Ectodermal cell (in vitro differentiated cells): ENCODE measurements around the gene MYO15A.

Experiments used
- H3K27ac ChIP-seq: 2 replicates; pipeline ENCODE4 v1.7.0; 2013; ENCODE audit warnings: mild to moderate bottlenecking, low read depth, low read length; ENCODE audit not compliant: insufficient read depth, poor library complexity, severe bottlenecking
- H3K27me3 ChIP-seq: 2 replicates; pipeline ENCODE4 v1.7.0; 2013; ENCODE audit warnings: mild to moderate bottlenecking, low read length; ENCODE audit not compliant: insufficient read depth, control insufficient read depth, poor library complexity, severe bottlenecking
- H3K36me3 ChIP-seq: one replicate; pipeline ENCODE4 v1.7.0; 2013; ENCODE audit warnings: low read length; ENCODE audit not compliant: control insufficient read depth, insufficient read depth
- H3K4me1 ChIP-seq: one replicate; pipeline ENCODE4 v1.7.0; 2013; ENCODE audit warnings: low read length; ENCODE audit not compliant: control insufficient read depth, insufficient read depth
- H3K4me3 ChIP-seq: 2 replicates; pipeline ENCODE4 v1.7.0; 2013; ENCODE audit warnings: low read depth, low read length, control low read depth; ENCODE audit not compliant: insufficient read depth
- H3K9me3 ChIP-seq: 2 replicates; pipeline ENCODE4 v1.7.0; 2013; ENCODE audit warnings: mild to moderate bottlenecking, low read length, moderate library complexity; ENCODE audit not compliant: control insufficient read depth
- WGBS, 2 experiments: methylation state at CpG; one replicate each; pipeline ENCODE4 v1.1.7; 2013; ENCODE audit warnings: missing lambda C conversion rate in 2 of 2; 5-methylcytosine and 5-hydroxymethylcytosine counted together

Gene MYO15A

DNA sequence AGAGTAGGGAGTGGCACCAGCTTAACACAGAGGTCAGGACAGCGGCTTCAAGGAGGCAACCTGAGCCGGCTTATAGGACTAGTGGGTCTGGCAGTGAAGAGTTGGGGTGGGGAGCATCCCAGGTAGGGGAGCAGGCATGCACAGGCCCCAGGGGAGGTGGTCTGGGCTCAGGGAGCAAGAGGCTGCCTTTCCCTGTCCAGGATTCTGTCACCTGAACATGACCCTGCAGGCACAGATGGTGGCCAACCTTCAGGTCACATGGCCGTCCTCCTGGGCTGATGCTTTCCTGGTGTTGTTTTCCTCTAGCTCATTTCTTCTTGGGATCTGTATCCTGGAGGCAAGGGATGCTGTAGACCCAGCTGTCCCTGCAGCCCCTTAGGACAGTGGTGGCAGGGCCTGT lies 3.5 kb upstream of the MYO15A start:
- H3K4me1 ChIP-seq = no peaks in the 10 kb centered on the region
- 94 to 96% methylated on average over 3 of the region's 3 CpGs for WGBS, 2 experiments
- H3K9me3 ChIP-seq = no peaks in the 10 kb centered on the region
- H3K27ac ChIP-seq = no peak overlapping the region
- no peaks in the 10 kb centered on the region for H3K36me3 ChIP-seq
- H3K4me3 ChIP-seq = no peak overlapping the region
- no peaks in the 10 kb centered on the region for H3K27me3 ChIP-seq

DNA sequence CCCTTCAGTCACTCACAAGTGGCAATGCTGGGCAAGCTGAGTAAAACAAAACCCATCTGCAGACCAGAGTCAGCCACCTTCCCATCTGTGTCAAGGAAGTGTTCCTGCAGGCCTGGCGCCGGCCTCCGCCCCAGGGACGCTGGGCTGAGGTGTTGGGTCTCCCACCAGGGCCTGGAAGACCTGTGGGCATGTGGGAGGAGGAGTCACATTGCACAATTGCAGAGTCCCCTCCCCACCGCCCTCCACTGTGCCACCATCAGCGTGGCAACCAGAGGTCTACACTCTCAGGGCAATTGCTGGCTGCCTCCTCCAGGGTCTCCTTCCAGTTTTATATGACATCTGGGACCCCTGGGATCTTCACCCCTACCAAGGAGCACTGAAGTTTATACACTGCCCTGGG lies 3.0 kb upstream of the MYO15A start:
- 83 to 86% methylated on average over 6 of the region's 6 CpGs for WGBS, 2 experiments

DNA sequence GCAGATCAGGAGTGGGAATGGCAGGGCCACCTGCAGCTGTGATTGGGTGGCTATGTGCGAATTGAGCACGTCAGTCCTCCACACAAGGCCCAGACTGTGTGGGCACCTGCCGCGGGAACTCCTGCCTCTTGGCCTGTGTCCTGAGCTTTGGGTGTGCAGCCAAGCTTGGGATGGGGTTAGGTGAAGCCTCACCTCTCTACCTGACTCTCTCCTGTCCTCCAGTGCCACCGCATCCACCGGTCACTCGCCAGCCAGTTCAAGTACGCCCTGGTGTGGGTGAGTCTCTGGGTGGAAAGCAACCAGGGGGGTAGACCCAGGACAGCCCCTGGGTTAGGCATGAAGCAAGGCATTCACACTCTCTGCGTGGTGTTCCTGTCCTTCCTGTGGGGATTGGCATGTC lies 2.3 kb upstream of the MYO15A start:
- no peaks in the 10 kb centered on the region for H3K36me3 ChIP-seq
- H3K4me3 ChIP-seq = no peak overlapping the region
- no peaks in the 10 kb centered on the region for H3K4me1 ChIP-seq
- H3K27me3 ChIP-seq = no peaks in the 10 kb centered on the region
- WGBS, 2 experiments = 93 to 97% methylated on average over 9 of the region's 9 CpGs
- H3K9me3 ChIP-seq = no peaks in the 10 kb centered on the region
- no peak overlapping the region for H3K27ac ChIP-seq

More for the DNA sequence above, 3.0 kb upstream of the MYO15A start:
- Histone ChIP-seq H3K4me3 (no peak overlapping the region), H3K36me3 (no peaks in the 10 kb centered on the region), H3K4me1 (no peaks in the 10 kb centered on the region), H3K27ac (no peak overlapping the region), H3K9me3 (no peaks in the 10 kb centered on the region), H3K27me3 (no peaks in the 10 kb centered on the region)

- Histone ChIP-seq H3K27me3 (no peaks in the 10 kb centered on the region), H3K9me3 (no peaks in the 10 kb centered on the region), H3K4me1 (peaks cover 8% of the 10 kb centered on the region), H3K4me3 (no peak overlapping the region), H3K27ac (no peak overlapping the region), H3K36me3 (no peaks in the 10 kb centered on the region)
- 91 to 94% methylated on average over 14 of the region's 14 CpGs for WGBS, 2 experiments
These were observed 1.3 kb upstream of the MYO15A start for GRCh38 chr17:18107061-18107790.

- Histone ChIP-seq H3K9me3 (no peaks in the 10 kb centered on the region), H3K4me3 (no peak overlapping the region), H3K27ac (no peak overlapping the region), H3K27me3 (no peaks in the 10 kb centered on the region), H3K36me3 (no peaks in the 10 kb centered on the region), H3K4me1 (peaks cover 9% of the 10 kb centered on the region)
- WGBS, 2 experiments = 94 to 95% methylated on average over 6 of the region's 6 CpGs
These were observed 585 bp upstream of the MYO15A start for GRCh38 chr17:18107971-18108370.

GRCh38 chr17:18109935-18110485 lies 1.5 kb downstream of the MYO15A start:
- H3K4me3 ChIP-seq = no peak overlapping the region
- H3K27me3 ChIP-seq = no peaks in the 10 kb centered on the region
- no peaks in the 10 kb centered on the region for H3K9me3 ChIP-seq
- WGBS, 2 experiments = 83% methylated on average over 9 to 10 of the region's 10 CpGs
- H3K36me3 ChIP-seq = no peaks in the 10 kb centered on the region
- H3K27ac ChIP-seq = no peak overlapping the region
- H3K4me1 ChIP-seq = peaks cover 9% of the 10 kb centered on the region

DNA sequence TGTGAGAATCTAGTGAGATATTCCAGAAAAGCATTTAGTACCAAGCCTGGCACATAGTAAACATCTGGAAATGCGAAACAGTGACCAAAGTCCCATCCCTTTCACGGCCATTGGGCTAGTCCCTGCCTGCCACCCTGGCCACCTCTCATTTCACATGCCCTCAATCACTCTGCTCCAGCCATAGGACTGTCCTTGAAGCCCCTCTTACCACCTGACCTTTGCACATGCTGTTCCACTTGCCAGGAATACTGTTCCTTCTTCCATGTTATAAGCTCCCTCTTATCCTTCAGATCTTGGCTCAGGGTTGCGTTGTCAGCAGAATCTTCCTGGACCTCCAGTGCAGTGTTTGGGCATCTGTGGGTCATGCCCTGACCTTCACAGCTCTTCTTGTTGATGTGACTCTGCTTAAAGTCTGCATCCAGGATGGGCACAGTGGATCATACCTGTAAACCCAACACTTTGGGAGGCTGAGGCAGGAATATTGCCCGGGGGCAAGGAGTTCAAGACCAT lies 2.1 kb downstream of the MYO15A start:
- WGBS, 2 experiments = 72% methylated on average over 4 of the region's 4 CpGs
- no peak overlapping the region for H3K4me3 ChIP-seq
- no peaks in the 10 kb centered on the region for H3K9me3 ChIP-seq
- no peaks in the 10 kb centered on the region for H3K27me3 ChIP-seq
- no peaks in the 10 kb centered on the region for H3K36me3 ChIP-seq
- H3K4me1 ChIP-seq = peaks cover 9% of the 10 kb centered on the region
- no peak overlapping the region for H3K27ac ChIP-seq

DNA sequence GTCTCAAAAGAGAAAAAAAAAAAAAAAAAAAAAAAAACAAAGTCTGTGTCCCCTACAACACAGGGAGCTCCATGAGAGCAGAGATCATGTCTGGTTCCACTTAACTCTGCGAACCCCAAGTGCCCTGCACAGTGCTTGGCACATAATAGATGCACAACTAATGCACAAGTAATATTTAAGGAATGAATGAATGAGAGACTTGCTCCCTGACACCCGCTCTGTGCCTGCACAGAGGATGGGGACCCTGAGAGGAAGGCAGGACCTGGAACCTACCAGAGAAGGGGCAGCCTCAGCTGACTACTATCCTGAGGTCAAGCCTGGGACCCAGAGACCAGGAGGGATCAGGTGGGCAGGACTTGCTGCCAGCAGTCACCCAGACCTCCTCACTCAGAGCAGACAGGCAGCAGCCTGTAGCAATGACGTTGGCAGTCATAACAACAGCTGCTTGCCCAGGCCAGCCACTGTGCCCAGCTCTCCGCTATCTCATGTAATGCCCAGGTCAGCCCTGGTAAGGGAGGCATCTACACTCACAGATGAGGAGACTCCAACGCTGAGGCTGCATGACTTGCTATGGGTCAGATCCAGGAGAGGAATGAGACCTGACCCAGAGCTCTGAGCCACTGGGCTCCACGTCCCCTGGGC lies 2.9 kb downstream of the MYO15A start:
- no peak overlapping the region for H3K27ac ChIP-seq
- H3K9me3 ChIP-seq = no peaks in the 10 kb centered on the region
- H3K4me3 ChIP-seq = no peak overlapping the region
- no peaks in the 10 kb centered on the region for H3K36me3 ChIP-seq
- H3K27me3 ChIP-seq = no peaks in the 10 kb centered on the region
- WGBS, 2 experiments = 86 to 91% methylated on average over 6 of the region's 6 CpGs
- H3K4me1 ChIP-seq = peaks cover 9% of the 10 kb centered on the region

DNA sequence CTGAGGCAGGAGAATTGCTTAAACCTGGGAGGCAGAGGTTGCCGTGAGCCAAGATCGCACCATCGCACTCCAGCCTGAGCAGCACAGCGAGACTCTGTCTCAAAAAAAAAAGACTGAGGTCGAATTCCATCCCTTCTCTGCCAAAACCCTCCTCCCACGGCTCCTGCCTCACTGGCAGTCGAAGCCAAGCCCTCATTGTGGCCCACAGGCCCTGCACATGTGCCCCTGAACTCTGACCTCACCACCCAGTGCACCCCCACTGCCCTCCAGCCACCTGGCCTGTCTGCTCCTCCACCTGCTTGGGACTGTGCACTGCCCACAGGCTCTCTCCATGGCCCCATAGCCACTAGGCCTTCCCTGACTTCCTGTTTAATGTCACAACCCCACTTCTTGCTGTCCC lies 7.0 kb downstream of the MYO15A start:
- H3K4me1 ChIP-seq = peaks cover 21% of the 10 kb centered on the region
- H3K27me3 ChIP-seq = no peaks in the 10 kb centered on the region
- no peaks in the 10 kb centered on the region for H3K9me3 ChIP-seq
- H3K36me3 ChIP-seq = no peaks in the 10 kb centered on the region
- WGBS, 2 experiments = 82 to 85% methylated on average over 7 of the region's 7 CpGs
- no peak overlapping the region for H3K27ac ChIP-seq
- no peak overlapping the region for H3K4me3 ChIP-seq

GRCh38 chr17:18116078-18116477 lies 7.5 kb downstream of the MYO15A start:
- 91% methylated on average over 5 of the region's 5 CpGs for WGBS, 2 experiments

More at GRCh38 chr17:18116078-18116477, 7.5 kb downstream of the MYO15A start:
- Histone ChIP-seq H3K4me1 (peaks cover 21% of the 10 kb centered on the region), H3K36me3 (no peaks in the 10 kb centered on the region), H3K9me3 (no peaks in the 10 kb centered on the region), H3K27ac (no peak overlapping the region), H3K27me3 (no peaks in the 10 kb centered on the region), H3K4me3 (no peak overlapping the region)
